Measurements from ENCODE around the gene SHOX. TPM values are rescaled to one million over a fixed set of nuclear protein-coding genes. Genes with fewer than 3 reads are reported as not detected.

SHOX gene
- total RNA-seq, 1 donor from 2014 or later = 3.1 TPM

GRCh38 chrX:637660-638481 is 7.3 kb downstream of the SHOX start:
- Histone ChIP-seq H3K27ac (ENCODE audit: low read depth, low read length) (no peak overlapping the region), H3K9ac (ENCODE audit: low read depth in 1 of 3, low read length in 3 of 3) (peak overlapping the region in 1 of 3 donors; percentile 68), H3K36me3 (ENCODE audit: control insufficient read depth in 3 of 3, insufficient read depth in 3 of 3, low read length in 3 of 3) (no peaks in the 10 kb centered on the region), H3K4me3 (ENCODE audit: low read length in 3 of 3) (peak overlapping the region in 2 of 3 donors; percentile 14 to 52), H3K4me1 (ENCODE audit: control insufficient read depth in 3 of 3, insufficient read depth in 3 of 3, low read length in 3 of 3) (no peaks in the 10 kb centered on the region), H3K27me3 (ENCODE audit: control insufficient read depth in 3 of 3, insufficient read depth in 3 of 3, low read length in 3 of 3) (peaks cover 35 to 56% (median 47%) of the 10 kb centered on the region in 3 donors), H3K9me3 (ENCODE audit: control insufficient read depth in 3 of 3, low read length in 3 of 3) (no peaks in the 10 kb centered on the region)

GRCh38 chrX:638482-639131 is 8.0 kb downstream of the SHOX start:
- Histone ChIP-seq H3K4me3 (ENCODE audit: low read length in 3 of 3) (peak overlapping the region in 1 of 3 donors; percentile 52), H3K27me3 (ENCODE audit: control insufficient read depth in 3 of 3, insufficient read depth in 3 of 3, low read length in 3 of 3) (peaks cover 30 to 48% (median 40%) of the 10 kb centered on the region in 3 donors), H3K36me3 (ENCODE audit: control insufficient read depth in 3 of 3, insufficient read depth in 3 of 3, low read length in 3 of 3) (no peaks in the 10 kb centered on the region), H3K9ac (ENCODE audit: low read depth in 1 of 3, low read length in 3 of 3) (peak overlapping the region in 1 of 3 donors; percentile 68), H3K27ac (ENCODE audit: low read depth, low read length) (no peak overlapping the region), H3K4me1 (ENCODE audit: control insufficient read depth in 3 of 3, insufficient read depth in 3 of 3, low read length in 3 of 3) (no peaks in the 10 kb centered on the region), H3K9me3 (ENCODE audit: control insufficient read depth in 3 of 3, low read length in 3 of 3) (no peaks in the 10 kb centered on the region)

DNA sequence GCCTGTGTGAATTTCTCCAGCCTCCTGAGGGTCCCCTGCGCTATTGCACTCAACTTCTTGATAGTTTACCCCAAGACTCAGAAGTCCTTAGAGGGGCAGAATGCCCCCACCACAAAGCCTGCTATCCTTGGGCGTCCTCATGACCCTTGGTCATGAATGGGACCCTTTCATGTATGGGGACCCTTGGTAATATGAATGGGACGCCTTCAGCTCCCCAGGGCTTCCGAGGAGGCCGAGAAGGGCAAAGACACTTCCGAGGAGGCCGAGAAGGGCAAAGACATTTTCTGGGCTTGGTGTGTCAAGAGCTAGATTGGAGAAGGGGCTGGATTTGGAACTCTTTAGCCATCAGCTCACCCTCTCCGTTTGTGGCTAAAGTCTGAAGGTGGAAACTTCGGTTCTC is 8.6 kb downstream of the SHOX start:
- Histone ChIP-seq H3K27me3 (ENCODE audit: control insufficient read depth in 3 of 3, insufficient read depth in 3 of 3, low read length in 3 of 3) (peaks cover 28 to 43% (median 41%) of the 10 kb centered on the region in 3 donors), H3K27ac (ENCODE audit: low read depth, low read length) (no peak overlapping the region)

DNA sequence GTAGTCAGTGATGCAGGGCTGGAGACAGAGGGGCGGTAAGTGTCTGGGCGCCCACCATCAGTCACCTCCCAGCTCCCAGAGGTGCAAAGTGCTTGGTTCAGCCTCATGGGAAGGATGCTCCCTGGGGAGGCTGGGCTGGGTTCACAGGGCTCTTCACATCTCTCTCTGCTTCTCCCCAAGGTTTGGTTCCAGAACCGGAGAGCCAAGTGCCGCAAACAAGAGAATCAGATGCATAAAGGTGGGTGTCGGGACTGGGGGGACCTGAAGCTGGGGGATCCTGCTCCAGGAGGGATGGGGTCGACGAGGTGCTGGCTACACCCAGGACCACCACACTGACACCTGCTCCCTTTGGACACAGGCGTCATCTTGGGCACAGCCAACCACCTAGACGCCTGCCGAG is 10.1 kb downstream of the SHOX start:
- no peak overlapping the region for H3K4me3 ChIP-seq (ENCODE audit: low read length in 3 of 3)
- no peak overlapping the region for H3K9ac ChIP-seq (ENCODE audit: low read depth in 1 of 3, low read length in 3 of 3)
- no peaks in the 10 kb centered on the region for H3K36me3 ChIP-seq (ENCODE audit: control insufficient read depth in 3 of 3, insufficient read depth in 3 of 3, low read length in 3 of 3)
- H3K9me3 ChIP-seq (ENCODE audit: control insufficient read depth in 3 of 3, low read length in 3 of 3) = no peaks in the 10 kb centered on the region
- peaks cover 24 to 39% (median 37%) of the 10 kb centered on the region in 3 donors for H3K27me3 ChIP-seq (ENCODE audit: control insufficient read depth in 3 of 3, insufficient read depth in 3 of 3, low read length in 3 of 3)
- no peaks in the 10 kb centered on the region for H3K4me1 ChIP-seq (ENCODE audit: control insufficient read depth in 3 of 3, insufficient read depth in 3 of 3, low read length in 3 of 3)
- H3K27ac ChIP-seq (ENCODE audit: low read depth, low read length) = no peak overlapping the region

More for the DNA sequence above, 8.6 kb downstream of the SHOX start:
- no peak overlapping the region for H3K9ac ChIP-seq (ENCODE audit: low read depth in 1 of 3, low read length in 3 of 3)
- no peaks in the 10 kb centered on the region for H3K9me3 ChIP-seq (ENCODE audit: control insufficient read depth in 3 of 3, low read length in 3 of 3)
- no peak overlapping the region for H3K4me3 ChIP-seq (ENCODE audit: low read length in 3 of 3)
- H3K36me3 ChIP-seq (ENCODE audit: control insufficient read depth in 3 of 3, insufficient read depth in 3 of 3, low read length in 3 of 3) = no peaks in the 10 kb centered on the region
- H3K4me1 ChIP-seq (ENCODE audit: control insufficient read depth in 3 of 3, insufficient read depth in 3 of 3, low read length in 3 of 3) = no peaks in the 10 kb centered on the region

DNA sequence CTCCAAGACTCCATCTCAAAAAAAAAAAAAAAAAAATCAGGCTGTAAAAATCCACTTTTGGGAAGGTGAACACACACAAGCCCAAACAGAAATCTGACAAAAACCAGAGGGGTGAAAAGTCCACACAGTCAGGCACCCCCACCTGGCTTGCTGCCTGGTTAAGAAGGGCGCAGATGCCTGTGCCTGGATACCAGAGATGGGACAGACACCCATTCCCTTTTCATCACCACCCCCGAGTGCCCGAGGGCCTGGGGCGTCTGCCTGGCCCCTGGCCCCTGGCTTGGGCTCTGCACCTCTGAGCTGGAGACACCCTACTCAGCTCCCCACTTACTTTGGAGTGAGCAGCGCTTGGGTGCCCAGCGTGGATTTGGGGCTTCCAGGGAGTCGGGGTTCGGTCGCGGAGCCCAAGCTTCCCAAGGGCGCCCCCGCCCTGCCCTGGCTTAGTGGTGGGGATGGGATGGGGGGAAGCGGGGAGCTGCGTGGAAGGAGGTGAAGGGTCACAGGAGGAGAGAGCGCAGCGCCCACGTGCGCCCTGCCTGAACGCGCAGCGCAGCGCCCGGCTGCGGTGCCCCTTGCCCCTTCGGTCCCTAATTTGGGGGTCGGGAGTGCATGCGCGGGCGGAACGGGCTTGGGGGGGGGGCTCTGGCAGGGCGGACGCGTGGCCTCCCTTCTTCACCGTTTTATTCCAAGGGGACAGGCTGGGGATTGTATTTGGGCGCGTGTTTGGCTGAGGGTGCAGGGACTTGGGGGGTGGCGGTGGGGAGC is 11.3 kb downstream of the SHOX start:
- no peaks in the 10 kb centered on the region for H3K4me1 ChIP-seq (ENCODE audit: control insufficient read depth in 3 of 3, insufficient read depth in 3 of 3, low read length in 3 of 3)
- no peak overlapping the region for H3K9ac ChIP-seq (ENCODE audit: low read depth in 1 of 3, low read length in 3 of 3)
- no peak overlapping the region for H3K4me3 ChIP-seq (ENCODE audit: low read length in 3 of 3)
- no peak overlapping the region for H3K27ac ChIP-seq (ENCODE audit: low read depth, low read length)
- peaks cover 21 to 37% (median 36%) of the 10 kb centered on the region in 3 donors for H3K27me3 ChIP-seq (ENCODE audit: control insufficient read depth in 3 of 3, insufficient read depth in 3 of 3, low read length in 3 of 3)
- H3K9me3 ChIP-seq (ENCODE audit: control insufficient read depth in 3 of 3, low read length in 3 of 3) = no peaks in the 10 kb centered on the region
- H3K36me3 ChIP-seq (ENCODE audit: control insufficient read depth in 3 of 3, insufficient read depth in 3 of 3, low read length in 3 of 3) = no peaks in the 10 kb centered on the region

- H3K4me3 ChIP-seq (ENCODE audit: low read length in 3 of 3) = no peak overlapping the region
- no peaks in the 10 kb centered on the region for H3K36me3 ChIP-seq (ENCODE audit: control insufficient read depth in 3 of 3, insufficient read depth in 3 of 3, low read length in 3 of 3)
- H3K9ac ChIP-seq (ENCODE audit: low read depth in 1 of 3, low read length in 3 of 3) = no peak overlapping the region
- H3K27me3 ChIP-seq (ENCODE audit: control insufficient read depth in 3 of 3, insufficient read depth in 3 of 3, low read length in 3 of 3) = peaks cover 19 to 29% (median 28%) of the 10 kb centered on the region in 3 donors
- no peak overlapping the region for H3K27ac ChIP-seq (ENCODE audit: low read depth, low read length)
- H3K4me1 ChIP-seq (ENCODE audit: control insufficient read depth in 3 of 3, insufficient read depth in 3 of 3, low read length in 3 of 3) = no peaks in the 10 kb centered on the region
- H3K9me3 ChIP-seq (ENCODE audit: control insufficient read depth in 3 of 3, low read length in 3 of 3) = no peaks in the 10 kb centered on the region
These were observed 12.0 kb downstream of the SHOX start for GRCh38 chrX:642436-643240.

GRCh38 chrX:643241-643595 is 12.6 kb downstream of the SHOX start:
- no peak overlapping the region for H3K9ac ChIP-seq (ENCODE audit: low read depth in 1 of 3, low read length in 3 of 3)
- H3K4me1 ChIP-seq (ENCODE audit: control insufficient read depth in 3 of 3, insufficient read depth in 3 of 3, low read length in 3 of 3) = no peaks in the 10 kb centered on the region
- no peak overlapping the region for H3K4me3 ChIP-seq (ENCODE audit: low read length in 3 of 3)
- H3K27ac ChIP-seq (ENCODE audit: low read depth, low read length) = no peak overlapping the region
- no peaks in the 10 kb centered on the region for H3K36me3 ChIP-seq (ENCODE audit: control insufficient read depth in 3 of 3, insufficient read depth in 3 of 3, low read length in 3 of 3)
- no peaks in the 10 kb centered on the region for H3K9me3 ChIP-seq (ENCODE audit: control insufficient read depth in 3 of 3, low read length in 3 of 3)
- peaks cover 19 to 25% (median 23%) of the 10 kb centered on the region in 3 donors for H3K27me3 ChIP-seq (ENCODE audit: control insufficient read depth in 3 of 3, insufficient read depth in 3 of 3, low read length in 3 of 3)

DNA sequence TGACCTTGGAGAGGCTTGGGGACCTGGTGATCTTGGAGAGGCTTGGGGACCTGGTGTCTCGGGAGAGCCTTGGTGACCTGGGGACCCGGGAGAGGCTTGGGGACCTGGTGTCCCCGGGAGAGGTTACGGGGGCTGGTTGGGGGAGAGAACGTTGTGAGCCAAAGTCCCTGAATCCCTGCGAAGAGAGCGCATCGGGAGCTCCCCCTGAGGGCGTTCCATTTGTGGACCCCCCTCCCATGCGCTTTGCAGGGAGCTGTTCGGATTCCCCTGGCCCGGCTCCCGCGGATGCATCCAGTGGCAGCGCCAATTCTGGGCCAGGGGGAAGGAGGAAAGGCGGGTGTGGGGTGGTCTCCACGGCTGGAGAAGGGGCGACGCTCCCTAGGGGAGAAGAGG is 13.3 kb downstream of the SHOX start:
- Histone ChIP-seq H3K36me3 (ENCODE audit: control insufficient read depth in 3 of 3, insufficient read depth in 3 of 3, low read length in 3 of 3) (no peaks in the 10 kb centered on the region), H3K27me3 (ENCODE audit: control insufficient read depth in 3 of 3, insufficient read depth in 3 of 3, low read length in 3 of 3) (peaks cover 15 to 18% (median 18%) of the 10 kb centered on the region in 3 donors), H3K4me1 (ENCODE audit: control insufficient read depth in 3 of 3, insufficient read depth in 3 of 3, low read length in 3 of 3) (no peaks in the 10 kb centered on the region), H3K27ac (ENCODE audit: low read depth, low read length) (no peak overlapping the region), H3K9me3 (ENCODE audit: control insufficient read depth in 3 of 3, low read length in 3 of 3) (no peaks in the 10 kb centered on the region), H3K4me3 (ENCODE audit: low read length in 3 of 3) (no peak overlapping the region), H3K9ac (ENCODE audit: low read depth in 1 of 3, low read length in 3 of 3) (no peak overlapping the region)

Measured in skeletal muscle tissue (tissue), 4 donors.